ENCODE results near the gene PPL.

PPL gene

GRCh38 chr16:4892361-4893102, 44.4 kb downstream of the PPL start:
- TF ChIP-seq, protein P1, sequence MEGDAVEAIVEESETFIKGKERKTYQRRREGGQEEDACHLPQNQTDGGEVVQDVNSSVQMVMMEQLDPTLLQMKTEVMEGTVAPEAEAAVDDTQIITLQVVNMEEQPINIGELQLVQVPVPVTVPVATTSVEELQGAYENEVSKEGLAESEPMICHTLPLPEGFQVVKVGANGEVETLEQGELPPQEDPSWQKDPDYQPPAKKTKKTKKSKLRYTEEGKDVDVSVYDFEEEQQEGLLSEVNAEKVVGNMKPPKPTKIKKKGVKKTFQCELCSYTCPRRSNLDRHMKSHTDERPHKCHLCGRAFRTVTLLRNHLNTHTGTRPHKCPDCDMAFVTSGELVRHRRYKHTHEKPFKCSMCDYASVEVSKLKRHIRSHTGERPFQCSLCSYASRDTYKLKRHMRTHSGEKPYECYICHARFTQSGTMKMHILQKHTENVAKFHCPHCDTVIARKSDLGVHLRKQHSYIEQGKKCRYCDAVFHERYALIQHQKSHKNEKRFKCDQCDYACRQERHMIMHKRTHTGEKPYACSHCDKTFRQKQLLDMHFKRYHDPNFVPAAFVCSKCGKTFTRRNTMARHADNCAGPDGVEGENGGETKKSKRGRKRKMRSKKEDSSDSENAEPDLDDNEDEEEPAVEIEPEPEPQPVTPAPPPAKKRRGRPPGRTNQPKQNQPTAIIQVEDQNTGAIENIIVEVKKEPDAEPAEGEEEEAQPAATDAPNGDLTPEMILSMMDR (IDR thresholded peaks at IDR 0.05; ENCODE audit: low read length, missing control alignments) = no peak
- H3K4me3 ChIP-seq (replicated peaks; ENCODE audit: low read depth, low read length) = no peak overlapping the region
- DNase-seq (ENCODE audit: low read depth) = peak; percentile 47

DNA sequence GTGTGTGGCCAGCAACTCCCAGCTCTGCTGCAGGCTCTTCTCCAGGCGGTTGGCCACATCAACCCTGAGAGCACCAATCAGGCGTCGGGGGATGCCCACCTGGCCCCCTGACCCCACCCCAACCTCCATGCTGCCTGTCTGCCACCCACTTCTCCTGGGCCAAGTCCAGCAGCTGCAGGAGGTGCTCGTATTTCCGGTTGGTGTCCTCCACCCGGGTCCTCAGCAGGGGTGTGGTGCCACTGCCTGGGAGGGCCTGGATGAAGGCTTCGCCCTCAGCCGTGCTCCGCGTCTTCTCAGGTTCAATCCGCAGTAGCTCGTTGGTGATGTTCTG, 45.1 kb downstream of the PPL start:
- DNase-seq (ENCODE audit: low read depth) = no peak
- H3K4me3 ChIP-seq (replicated peaks; ENCODE audit: low read depth, low read length) = no peak overlapping the region
- TF ChIP-seq, protein P1 (IDR thresholded peaks at IDR 0.05; ENCODE audit: low read length, missing control alignments) = no peak

- no peak for DNase-seq (ENCODE audit: low read depth)
- TF ChIP-seq, protein P1 (IDR thresholded peaks at IDR 0.05; ENCODE audit: low read length, missing control alignments) = no peak
- H3K4me3 ChIP-seq (replicated peaks; ENCODE audit: low read depth, low read length) = no peak overlapping the region
These were observed 45.7 kb downstream of the PPL start for GRCh38 chr16:4891097-4891885.

- H3K4me3 ChIP-seq (replicated peaks; ENCODE audit: low read depth, low read length) = no peak overlapping the region
- no peak for DNase-seq (ENCODE audit: low read depth)
- TF ChIP-seq, protein P1 (IDR thresholded peaks at IDR 0.05; ENCODE audit: low read length, missing control alignments) = no peak
These were observed 46.3 kb downstream of the PPL start for GRCh38 chr16:4890686-4891085.

GRCh38 chr16:4890026-4890425, 46.9 kb downstream of the PPL start:
- H3K4me3 ChIP-seq (replicated peaks; ENCODE audit: low read depth, low read length) = no peak overlapping the region
- TF ChIP-seq, protein P1 (IDR thresholded peaks at IDR 0.05; ENCODE audit: low read length, missing control alignments) = no peak
- DNase-seq (ENCODE audit: low read depth) = no peak

GRCh38 chr16:4888428-4889135, 48.4 kb downstream of the PPL start:
- H3K4me3 ChIP-seq (replicated peaks; ENCODE audit: low read depth, low read length) = no peak overlapping the region
- DNase-seq (ENCODE audit: low read depth) = no peak
- TF ChIP-seq, protein P1 (IDR thresholded peaks at IDR 0.05; ENCODE audit: low read length, missing control alignments) = no peak

Measured in fibroblast of pulmonary artery (primary cell).